H1 (cell line): ENCODE data around the gene INHA. TPM values are rescaled to one million over a fixed set of nuclear protein-coding genes. Genes with fewer than 3 reads are reported as not detected.

Experiments
- CTCF ChIA-PET: fragments of 300-600 bp; sonication (Branson Sonifier 250); formaldehyde crosslinking; loops from one replicate; lab custom pipeline; 2021; ENCODE audit not compliant: partially characterized antibody; lab: Charles Lee
- POLR2A ChIA-PET: fragments of 300-600 bp; sonication (Branson Sonifier 250); formaldehyde crosslinking; loops from one replicate; lab custom pipeline; 2021; ENCODE audit warnings: inconsistent platforms; ENCODE audit not compliant: partially characterized antibody; lab: Charles Lee
- DNase-seq, 2 experiments: peaks; one replicate each; pipeline versions ENCODE4 v3.0.0 to v3.0.0-alpha.2; 2010 to 2022; ENCODE audit warnings: low spot score in 2 of 2, low read depth in 1 of 2, mixed read lengths in 1 of 2
- FAIRE-seq: peaks from 2 replicates; lab custom pipeline; 2011; peaks lifted over from hg19 to GRCh38; lab: Jason Lieb, UNC
- H2AFZ ChIP-seq: 2 replicates; pipeline ENCODE4 v1.8.1; 2012; ENCODE audit warnings: low read length, inconsistent platforms
- H2AK5ac ChIP-seq: 2 replicates; pipeline ENCODE4 v1.6.1; 2013; ENCODE audit warnings: low read depth, low read length
- H2BK120ac ChIP-seq: replicated peaks from 2 replicates; pipeline ENCODE3; 2013; ENCODE audit warnings: low read depth, low read length, inconsistent platforms
- H2BK12ac ChIP-seq: 2 replicates; pipeline ENCODE4 v1.6.1; 2013; ENCODE audit warnings: low read depth, low read length
- H2BK15ac ChIP-seq: 2 replicates; pipeline ENCODE4 v1.6.1; 2013; ENCODE audit warnings: low read length
- H2BK20ac ChIP-seq: 2 replicates; pipeline ENCODE4 v1.6.1; 2013; ENCODE audit warnings: low read length
- H2BK5ac ChIP-seq: 2 replicates; pipeline ENCODE4 v1.6.1; 2013; ENCODE audit warnings: low read depth, low read length
- H3K14ac ChIP-seq: 2 replicates; pipeline ENCODE4 v1.6.1; 2013; ENCODE audit warnings: inconsistent platforms; ENCODE audit not compliant: insufficient read length
- H3K18ac ChIP-seq: 2 replicates; pipeline ENCODE4 v1.6.1; 2013; ENCODE audit warnings: low read length; ENCODE audit errors: extremely low read depth
- H3K23ac ChIP-seq: 2 replicates; pipeline ENCODE4 v1.6.1; 2013; ENCODE audit warnings: inconsistent platforms; ENCODE audit not compliant: insufficient read length
- H3K23me2 ChIP-seq: 2 replicates; pipeline ENCODE4 v1.6.1; 2013; ENCODE audit warnings: low read depth, low read length
- H3K27ac ChIP-seq: 2 replicates; pipeline ENCODE4 v1.6.1; 2011; ENCODE audit warnings: low read depth, low read length, inconsistent platforms
- H3K27me3 ChIP-seq, 4 experiments: replicated peaks in 1 of 4; 1 replicate in 1 of 4; 2 replicates in 3 of 4; pipeline versions ENCODE4 v1.6.1 to v1.8.1; 2011 to 2013; ENCODE audit warnings: low read length in 3 of 4, mild to moderate bottlenecking in 3 of 4, inconsistent platforms in 2 of 4, mixed read lengths in 2 of 4, moderate library complexity in 1 of 4; ENCODE audit not compliant: control insufficient read depth in 3 of 4, insufficient read depth in 3 of 4; ENCODE audit errors: extremely low read depth in 1 of 4
- H3K36me3 ChIP-seq, 4 experiments: 2 replicates each; pipeline versions ENCODE4 v1.6.1 to v1.8.1; 2011 to 2013; ENCODE audit warnings: mild to moderate bottlenecking in 4 of 4, low read length in 3 of 4, moderate library complexity in 2 of 4, control low read depth in 1 of 4, inconsistent platforms in 1 of 4; ENCODE audit not compliant: insufficient read depth in 4 of 4, control insufficient read depth in 2 of 4
- H3K4ac ChIP-seq: replicated peaks from 2 replicates; pipeline ENCODE3; 2013; ENCODE audit warnings: low read length, low read depth, mixed read lengths, inconsistent platforms; ENCODE audit not compliant: insufficient read length
- H3K4me1 ChIP-seq, 4 experiments: replicated peaks in 1 of 4; 1 replicate in 1 of 4; 2 replicates in 3 of 4; pipeline versions ENCODE4 v1.6.1 to v1.8.1; 2011 to 2013; ENCODE audit warnings: low read length in 3 of 4, inconsistent platforms in 2 of 4, mixed read lengths in 1 of 4; ENCODE audit not compliant: insufficient read depth in 4 of 4, control insufficient read depth in 3 of 4
- H3K4me2 ChIP-seq, 2 experiments: 2 replicates each; pipeline versions ENCODE4 v1.6.1 to v1.8.1; 2011 to 2013; ENCODE audit warnings: low read depth in 2 of 2, low read length in 2 of 2, control low read depth in 1 of 2, inconsistent platforms in 1 of 2, mild to moderate bottlenecking in 1 of 2; ENCODE audit not compliant: insufficient read depth in 1 of 2
- H3K4me3 ChIP-seq, 4 experiments: fragments of 200-600, 300-600 bp in 1 of 4; sonication (generic), shearing (Covaris generic), sonication (Bioruptor Twin) in 1 of 4; 2 replicates each; pipeline versions ENCODE4 v1.5.1 to v1.8.1; 2011 to 2016; ENCODE audit warnings: low read length in 4 of 4, low read depth in 3 of 4, control low read depth in 2 of 4, inconsistent platforms in 2 of 4, mild to moderate bottlenecking in 2 of 4, mixed read lengths in 1 of 4, moderate library complexity in 1 of 4; ENCODE audit not compliant: insufficient read depth in 2 of 4; ENCODE audit errors: extremely low read depth in 1 of 4
- H3K56ac ChIP-seq: replicated peaks from 2 replicates; pipeline ENCODE3; 2013; ENCODE audit warnings: low read depth, mild to moderate bottlenecking, mixed read lengths, low read length, inconsistent platforms; ENCODE audit not compliant: insufficient read length
- H3K79me1 ChIP-seq: 2 replicates; pipeline ENCODE4 v1.6.1; 2013; ENCODE audit warnings: low read depth, low read length, control low read depth
- H3K79me2 ChIP-seq, 2 experiments: 2 replicates each; pipeline versions ENCODE4 v1.6.1 to v1.8.1; 2012 to 2013; ENCODE audit warnings: low read length in 2 of 2, mild to moderate bottlenecking in 2 of 2, inconsistent platforms in 1 of 2; ENCODE audit not compliant: insufficient read depth in 2 of 2, control insufficient read depth in 1 of 2
- H3K9ac ChIP-seq, 4 experiments: replicated peaks in 1 of 4; 1 replicate in 1 of 4; 2 replicates in 3 of 4; pipeline versions ENCODE4 v1.6.1 to v1.8.1; 2011 to 2013; ENCODE audit warnings: low read depth in 3 of 4, low read length in 3 of 4, control low read depth in 2 of 4, mild to moderate bottlenecking in 2 of 4, moderate library complexity in 2 of 4, inconsistent platforms in 1 of 4; ENCODE audit errors: extremely low read depth in 1 of 4
- H3K9me3 ChIP-seq, 2 experiments: 2 replicates each; pipeline versions ENCODE4 v1.6.1 to v1.8.1; 2012 to 2013; ENCODE audit warnings: mild to moderate bottlenecking in 2 of 2, moderate library complexity in 2 of 2, control low read depth in 1 of 2, inconsistent platforms in 1 of 2, low read depth in 1 of 2, low read length in 1 of 2, mixed read lengths in 1 of 2; ENCODE audit not compliant: insufficient read depth in 2 of 2
- H4K20me1 ChIP-seq, 2 experiments: replicated peaks in 1 of 2; 2 replicates each; pipeline versions ENCODE3 to v1.8.1; 2011 to 2013; ENCODE audit warnings: inconsistent platforms in 2 of 2, low read length in 2 of 2, mild to moderate bottlenecking in 1 of 2; ENCODE audit not compliant: insufficient read depth in 2 of 2, control insufficient read depth in 1 of 2
- H4K5ac ChIP-seq: 2 replicates; pipeline ENCODE4 v1.6.1; 2013; ENCODE audit warnings: low read length, low read depth, mixed read lengths, inconsistent platforms; ENCODE audit not compliant: insufficient read length
- H4K8ac ChIP-seq: 2 replicates; pipeline ENCODE4 v1.8.0; 2013; ENCODE audit warnings: mild to moderate bottlenecking, moderate library complexity, low read length, inconsistent platforms; ENCODE audit not compliant: insufficient read depth; ENCODE audit errors: extremely low read depth
- H4K91ac ChIP-seq: replicated peaks from 2 replicates; pipeline ENCODE3; 2013; ENCODE audit warnings: low read length, mixed read lengths, inconsistent platforms; ENCODE audit not compliant: insufficient read length
- CREB1 ChIP-seq: IDR thresholded peaks from 2 replicates; pipeline ENCODE4 v1.6.1; 2012; ENCODE audit warnings: inconsistent platforms
- NRF1 ChIP-seq: IDR thresholded peaks from 2 replicates; pipeline ENCODE4 v1.6.1; 2011; ENCODE audit warnings: mild to moderate bottlenecking, low read depth, low read length, improper control_type of control experiment
- PHF8 ChIP-seq: fragments of 200-600 bp; sonication (generic); conservative IDR thresholded peaks from 2 replicates; pipeline ENCODE4 v1.7.1; 2012; ENCODE audit warnings: low read depth, mild to moderate bottlenecking, inconsistent platforms, low read length, moderate library complexity
- POLR2AphosphoS5 ChIP-seq: IDR thresholded peaks from 2 replicates; pipeline ENCODE4 v1.6.1; 2011; ENCODE audit warnings: low read depth, low read length
- RBBP5 ChIP-seq: IDR thresholded peaks from 2 replicates; pipeline ENCODE4 v1.7.1; 2012; ENCODE audit warnings: low read depth, mild to moderate bottlenecking, inconsistent platforms, low read length, moderate library complexity, borderline replicate concordance
- SUZ12 ChIP-seq: fragments of 200-600 bp; sonication (generic); IDR thresholded peaks from 2 replicates; pipeline ENCODE4 v1.6.1; 2012; ENCODE audit warnings: mild to moderate bottlenecking, inconsistent platforms, low read length, moderate library complexity, mixed read lengths
- TAF1 ChIP-seq: IDR thresholded peaks from 2 replicates; pipeline ENCODE4 v1.6.1; 2011; ENCODE audit warnings: mild to moderate bottlenecking, low read depth, low read length
- TAF7 ChIP-seq: optimal IDR thresholded peaks from 2 replicates; pipeline ENCODE3; 2011; ENCODE audit warnings: low read depth, mild to moderate bottlenecking, inconsistent platforms, low read length, moderate library complexity, borderline replicate concordance
- YY1 ChIP-seq: IDR thresholded peaks from 2 replicates; pipeline ENCODE4 v1.6.1; 2011; ENCODE audit warnings: low read depth, mild to moderate bottlenecking, low read length
- WGBS, 2 experiments: shearing (Covaris generic) in 1 of 2; methylation state at CpG; one replicate each; pipeline versions ENCODE4 v1.1.6 to v1.1.7; 2013 to 2015; ENCODE audit warnings: low lambda C conversion rate in 2 of 2, mixed read lengths in 2 of 2, inconsistent platforms in 1 of 2, low coverage in 1 of 2, missing lambda C conversion rate in 1 of 2; ENCODE audit not compliant: insufficient replicate concordance in 2 of 2, insufficient coverage in 1 of 2, insufficient read length in 1 of 2; ENCODE audit errors: extremely low coverage in 1 of 2, missing lambda C conversion rate in 1 of 2; 5-methylcytosine and 5-hydroxymethylcytosine counted together
- polyA plus RNA-seq, 7 experiments: library from polyadenylated mRNA; depleted of rRNA in 3 of 7; stranded (reverse) in 5 of 7; unstranded in 2 of 7; fragments of >200 nt in 5 of 7; fragments of 200-250 nt in 2 of 7; gene quantifications; 1 replicate in 5 of 7; 2 replicates in 1 of 7; 4 replicates in 1 of 7; pipeline versions ENCODE4 v1.2.1 to v1.2.3, GENCODE V29; 2011 to 2013; ENCODE audit warnings: missing spikeins in 2 of 7, mixed read lengths in 2 of 7
- total RNA-seq: library from RNA; stranded (reverse); fragmentation: NEBNext Ultra II Directional; extraction: Animal tissue kit (Norgen Biotek cat#: 25700); gene quantifications from 2 replicates; pipeline ENCODE4 v1.2.1, GENCODE V29; 2021
- TF ChIP-seq, protein P1 (sequence below): IDR thresholded peaks from 2 replicates; pipeline ENCODE4 v1.6.1; 2011; ENCODE audit warnings: low read length, improper control_type of control experiment

The INHA gene
- total and polyA plus RNA-seq, 2 of the 8 experiments (the other 6 are each of a cell fraction or from before 2014, with no cell fraction given), result 0.65 to 2.7 TPM

DNA sequence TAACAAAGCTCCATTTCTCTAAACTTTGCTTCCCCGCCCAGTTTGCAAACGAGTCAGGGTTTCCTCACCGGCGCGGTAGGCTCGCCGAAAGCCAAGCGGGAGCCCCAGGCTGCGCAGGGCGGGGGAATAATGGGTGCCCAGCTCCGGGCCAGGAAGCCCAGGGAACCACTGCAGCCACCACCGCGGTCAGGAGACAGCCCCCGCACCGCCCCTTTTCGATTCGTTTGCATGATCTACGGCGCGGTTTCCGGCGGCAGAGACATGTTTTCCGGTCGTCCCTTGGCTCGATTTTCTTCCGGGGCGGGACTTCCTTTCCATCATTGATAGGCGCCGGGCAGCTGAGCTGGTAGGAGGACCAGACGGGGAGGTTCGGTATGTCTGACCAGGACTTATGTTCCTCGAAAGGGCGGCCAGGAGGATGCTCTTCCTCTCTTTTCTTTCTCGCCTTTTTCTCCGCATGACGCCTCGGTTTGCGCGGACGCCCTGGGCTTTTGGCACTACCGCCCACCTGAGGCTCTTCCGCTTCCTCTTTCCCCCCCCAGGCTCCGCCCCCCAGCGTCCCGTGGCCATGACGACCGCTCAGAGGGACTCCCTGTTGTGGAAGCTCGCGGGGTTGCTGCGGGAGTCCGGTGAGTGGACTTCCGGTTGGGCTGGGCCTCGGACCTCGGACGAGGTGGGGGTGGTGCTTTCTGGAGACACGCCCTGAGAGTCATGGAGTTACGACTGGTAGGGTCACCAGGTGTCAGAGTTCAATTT is 25.6 kb downstream of the INHA start, which contains the start of gene STK11IP:
STK11IP (plus strand) TSS at position 306 of the 756 bp plus-strand sequence; CDS start at position 569, 263 bp downstream.
- Histone ChIP-seq H2BK20ac (no peak within 1 kb of the TSS; the same call in 1 of the 2 replicates), H3K9ac (peak within 1 kb of the TSS; percentile 64 to 79 (median 72)), H3K9me3 (no peaks in the 10 kb centered on the region), H2AK5ac (peak within 1 kb of the TSS; percentile 54; the same call in 1 of the 2 replicates), H3K23ac (no peak within 1 kb of the TSS), H3K27ac (peak within 1 kb of the TSS; percentile 70), H3K79me2 (no peaks in the 10 kb centered on the region), H3K79me1 (no peaks in the 10 kb centered on the region; the same call in 1 of the 2 replicates), H2BK120ac (peak within 1 kb of the TSS; percentile 13), H3K4ac (peak within 1 kb of the TSS; percentile 36), H3K4me2 (peak within 1 kb of the TSS; percentile 84 to 88), H2AFZ (peak within 1 kb of the TSS; percentile 91), H3K36me3 (peaks cover 0 to 6% (median 0%) of the 10 kb centered on the region in 4 experiments; a peak in 4 of 8 replicates), H3K4me1 (peaks cover 0 to 13% (median 2%) of the 10 kb centered on the region in 4 experiments; a peak in 4 of 7 replicates), H2BK15ac (peak within 1 kb of the TSS; percentile 92), H3K4me3 (peak within 1 kb of the TSS; percentile 75 to 87 (median 84)), H3K27me3 (no peaks in the 10 kb centered on the region), H2BK5ac (peak within 1 kb of the TSS; percentile 95), H4K91ac (peak within 1 kb of the TSS; percentile 82), H4K8ac (peak within 1 kb of the TSS; percentile 95), H3K14ac (no peak within 1 kb of the TSS), H3K56ac (peak within 1 kb of the TSS; percentile 92), H3K23me2 (peaks cover 2% of the 10 kb centered on the region; the same call in 1 of the 2 replicates), H4K20me1 (no peaks in the 10 kb centered on the region), H2BK12ac (peak within 1 kb of the TSS; percentile 82; the same call in 1 of the 2 replicates), H4K5ac (peak within 1 kb of the TSS; percentile 84), H3K18ac (peak within 1 kb of the TSS; percentile 97)
- ChIA-PET POLR2A (interaction anchor here (0.6 to 13.4 kb wide), 22 partner anchors 8 to 613 kb away, joined by 3 to 127 read pairs (median 6); partner anchors contain the start of genes CHPF, GMPPA, INHA and OBSL1), CTCF (interaction anchor here (0.7 to 14.4 kb wide), 17 partner anchors 13 to 195 kb away, joined by 3 to 143 read pairs (median 4); partner anchors contain the start of genes CHPF, INHA, OBSL1 and SLC4A3)
- WGBS, 2 experiments, result 0% methylated on average over 47 of the region's 57 CpGs; no CpG with 5 or more reads in 1 of the 2 experiments
- peak; percentile 86 for FAIRE-seq
- DNase-seq, result peak; percentile 93 to 96
- TF ChIP-seq PHF8 (peak; percentile 59; the same call in 1 of the 2 replicates), RBBP5 (0 out of 2 replicates have a peak, but pooled peaks have one; percentile 17), SUZ12 (no peak), NRF1 (peak; percentile 31), TAF1 (peak; percentile 83), CREB1 (peak; percentile 84), YY1 (peak; percentile 10; the same call in 1 of the 2 replicates), POLR2AphosphoS5 (peak; percentile 73; the same call in 1 of the 2 replicates), TAF7 (no peak)
- TF ChIP-seq, protein P1, sequence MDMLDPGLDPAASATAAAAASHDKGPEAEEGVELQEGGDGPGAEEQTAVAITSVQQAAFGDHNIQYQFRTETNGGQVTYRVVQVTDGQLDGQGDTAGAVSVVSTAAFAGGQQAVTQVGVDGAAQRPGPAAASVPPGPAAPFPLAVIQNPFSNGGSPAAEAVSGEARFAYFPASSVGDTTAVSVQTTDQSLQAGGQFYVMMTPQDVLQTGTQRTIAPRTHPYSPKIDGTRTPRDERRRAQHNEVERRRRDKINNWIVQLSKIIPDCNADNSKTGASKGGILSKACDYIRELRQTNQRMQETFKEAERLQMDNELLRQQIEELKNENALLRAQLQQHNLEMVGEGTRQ, result no peak
